HepG2 (cell line): ENCODE results near the gene ZDHHC19. TPM values are rescaled to one million over a fixed set of nuclear protein-coding genes. Genes with fewer than 3 reads are reported as not detected.

Source experiments
- AHR ChIP-seq: IDR thresholded peaks from 2 replicates; pipeline ENCODE4 v1.6.1; 2018; ENCODE audit warnings: missing genetic modification reagents, missing compliant biosample characterization
- CENPT ChIP-seq: sonication (generic); formaldehyde crosslinking; IDR thresholded peaks from 2 replicates; pipeline ENCODE4 v1.8.0; 2022; ENCODE audit warnings: low read depth, mild to moderate bottlenecking, moderate library complexity, missing genetic modification reagents
- EP300 ChIP-seq, 3 experiments: sonication (generic) in 1 of 3; formaldehyde crosslinking in 1 of 3; IDR thresholded peaks; 2 replicates each; pipeline versions ENCODE4 v1.5.1 to v1.6.1; 2011 to 2020; ENCODE audit warnings: low read depth in 2 of 3, low read length in 2 of 3, borderline replicate concordance in 1 of 3, improper control_type of control experiment in 1 of 3, mild to moderate bottlenecking in 1 of 3, missing genetic modification reagents in 1 of 3, moderate library complexity in 1 of 3
- ETV5 ChIP-seq: IDR thresholded peaks from 2 replicates; pipeline ENCODE4 v1.6.1; 2018; ENCODE audit warnings: missing biosample characterization, missing genetic modification reagents, inconsistent platforms, borderline replicate concordance
- HNRNPLL ChIP-seq: fragments of 200-400 bp; formaldehyde crosslinking; IDR thresholded peaks from 2 replicates; pipeline ENCODE4 v1.6.1; 2017; ENCODE audit warnings: mild to moderate bottlenecking, low read depth, low read length; ENCODE audit not compliant: poor library complexity, severe bottlenecking
- MTA3 ChIP-seq: sonication (generic); formaldehyde crosslinking; IDR thresholded peaks from 2 replicates; pipeline ENCODE4 v1.4.0; 2020; ENCODE audit warnings: missing genetic modification reagents
- NFYC ChIP-seq: IDR thresholded peaks from 2 replicates; pipeline ENCODE4 v1.6.1; 2016; ENCODE audit warnings: missing genetic modification reagents, missing compliant biosample characterization
- NKX3-1 ChIP-seq: sonication (generic); formaldehyde crosslinking; IDR thresholded peaks from 2 replicates; pipeline ENCODE4 v1.5.0; 2020; ENCODE audit warnings: missing genetic modification reagents
- NR2F2 ChIP-seq: IDR thresholded peaks from 2 replicates; pipeline ENCODE4 v1.6.1; 2012; ENCODE audit warnings: low read depth, inconsistent platforms, borderline replicate concordance
- REL ChIP-seq: sonication (generic); formaldehyde crosslinking; conservative IDR thresholded peaks from 2 replicates; pipeline ENCODE4 v1.8.0; 2022; ENCODE audit warnings: mild to moderate bottlenecking, missing genetic modification reagents, moderate library complexity
- SKIL ChIP-seq: sonication (generic); formaldehyde crosslinking; IDR thresholded peaks from 2 replicates; pipeline ENCODE4 v1.8.0; 2022; ENCODE audit warnings: missing genetic modification reagents, mild to moderate bottlenecking, moderate library complexity, borderline replicate concordance
- SRSF4 ChIP-seq: fragments of 200-400 bp; formaldehyde crosslinking; IDR thresholded peaks from one replicate; pipeline ENCODE4 v1.6.1; 2018; ENCODE audit warnings: mild to moderate bottlenecking, low read depth, low read length, moderate library complexity; ENCODE audit not compliant: poor library complexity, severe bottlenecking
- ZFP37 ChIP-seq: sonication (generic); formaldehyde crosslinking; IDR thresholded peaks from 2 replicates; pipeline ENCODE4 v1.4.0; 2020; ENCODE audit warnings: missing genetic modification reagents, borderline replicate concordance
- ZNF12 ChIP-seq: sonication (generic); formaldehyde crosslinking; IDR thresholded peaks from 2 replicates; pipeline ENCODE4 v1.5.0; 2020; ENCODE audit warnings: missing genetic modification reagents
- ZNF234 ChIP-seq: sonication (generic); formaldehyde crosslinking; conservative IDR thresholded peaks from 2 replicates; pipeline ENCODE4 v1.5.1; 2020; ENCODE audit warnings: mild to moderate bottlenecking, missing genetic modification reagents
- ZNF784 ChIP-seq: sonication (generic); formaldehyde crosslinking; IDR thresholded peaks from 2 replicates; pipeline ENCODE4 v1.5.1; 2020; ENCODE audit warnings: missing genetic modification reagents, mild to moderate bottlenecking, borderline replicate concordance
- ZNF878 ChIP-seq: sonication (generic); formaldehyde crosslinking; IDR thresholded peaks from 2 replicates; pipeline ENCODE4 v1.8.1; 2023; ENCODE audit warnings: mild to moderate bottlenecking, missing genetic modification reagents, moderate library complexity
- ZZZ3 ChIP-seq: sonication (generic); formaldehyde crosslinking; IDR thresholded peaks from 2 replicates; pipeline ENCODE4 v1.4.0; 2020; ENCODE audit warnings: missing genetic modification reagents, mild to moderate bottlenecking, borderline replicate concordance
- polyA plus RNA-seq, 8 experiments: library from polyadenylated mRNA; depleted of rRNA in 3 of 8; stranded (reverse) in 7 of 8; unstranded in 1 of 8; fragments of >200 nt; fragmentation: Illumina TruSeq in 4 of 8; extraction: Trizol in 4 of 8; gene quantifications; 2 replicates each; pipeline versions ENCODE4 v1.2.1 to v1.2.3, GENCODE V29; 2011 to 2016; ENCODE audit warnings: low read depth in 4 of 8, missing spikeins in 1 of 8, mixed read lengths in 1 of 8; ENCODE audit not compliant: insufficient read depth in 1 of 8
- total RNA-seq, 5 experiments: library from RNA; depleted of rRNA; stranded (reverse); fragments of >200 nt; fragmentation: Illumina TruSeq; extraction: Trizol; gene quantifications; 2 replicates each; pipeline ENCODE4 v1.2.3, GENCODE V29; 2016; ENCODE audit warnings: low read depth in 1 of 5
- TF ChIP-seq, protein P1 (sequence below): sonication (generic); formaldehyde crosslinking; IDR thresholded peaks from 2 replicates; pipeline ENCODE4 v1.5.0; 2020; ENCODE audit warnings: missing genetic modification reagents, mild to moderate bottlenecking, borderline replicate concordance
- TF ChIP-seq, protein P2 (sequence below): sonication (generic); formaldehyde crosslinking; conservative IDR thresholded peaks from 2 replicates; pipeline ENCODE4 v1.4.0; 2020; ENCODE audit warnings: missing genetic modification reagents
- TF ChIP-seq, protein P3 (sequence below): IDR thresholded peaks from 2 replicates; pipeline ENCODE4 v1.6.1; 2018; ENCODE audit warnings: missing genetic modification reagents

Gene ZDHHC19
- total and polyA plus RNA-seq, 2 of the 13 experiments (the other 11 are each of a cell fraction or from before 2014, with no cell fraction given), result 0.22 to 0.53 TPM

DNA sequence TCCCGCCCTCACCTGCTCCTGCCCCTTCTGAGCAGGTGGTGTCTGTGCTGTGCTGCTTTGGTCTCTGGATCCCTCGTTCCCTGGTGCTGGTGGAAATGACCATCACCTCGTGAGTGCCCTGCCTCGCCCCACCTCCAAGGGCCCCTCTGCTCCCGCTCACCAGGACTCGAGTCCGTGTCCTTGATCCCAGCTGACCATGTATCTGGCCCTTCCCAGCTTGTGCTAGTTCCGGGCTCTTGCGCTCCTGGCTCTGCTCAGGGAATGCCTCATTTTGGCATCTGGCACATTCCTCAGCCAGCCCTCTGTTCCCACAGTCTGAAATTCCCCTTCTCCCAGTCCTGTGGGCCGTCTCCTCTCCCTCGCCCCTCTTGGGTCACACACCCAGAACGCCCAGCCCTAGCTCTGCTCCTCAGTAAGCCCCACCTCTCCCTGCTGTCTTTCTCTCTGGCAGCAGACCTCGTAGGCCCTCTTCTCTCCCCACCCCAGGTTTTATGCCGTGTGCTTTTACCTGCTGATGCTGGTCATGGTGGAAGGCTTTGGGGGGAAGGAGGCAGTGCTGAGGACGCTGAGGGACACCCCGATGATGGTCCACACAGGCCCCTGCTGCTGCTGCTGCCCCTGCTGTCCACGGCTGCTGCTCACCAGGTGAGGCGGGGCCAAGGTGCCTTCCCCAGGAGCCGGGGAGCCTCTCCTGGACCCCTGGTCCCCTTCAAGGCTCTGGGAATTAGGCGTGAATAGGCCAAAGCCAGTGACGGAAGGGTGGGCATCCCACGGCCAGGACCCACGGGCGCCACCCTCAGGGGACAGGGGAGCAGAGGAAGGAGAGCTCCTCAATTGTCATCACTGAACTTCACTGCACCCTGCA is 16.7 kb upstream of the ZDHHC19 start (continued):
- TF ChIP-seq, protein P1, sequence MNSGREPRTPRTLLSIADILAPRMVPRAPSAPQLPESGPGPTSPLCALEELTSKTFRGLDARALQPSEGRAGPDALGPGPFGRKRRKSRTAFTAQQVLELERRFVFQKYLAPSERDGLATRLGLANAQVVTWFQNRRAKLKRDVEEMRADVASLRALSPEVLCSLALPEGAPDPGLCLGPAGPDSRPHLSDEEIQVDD, result no peak
- TF ChIP-seq SRSF4 (no peak), REL (CRISPR knock-in tag) (no peak), NR2F2 (no peak), ZNF12 (CRISPR knock-in tag) (no peak), NFYC (CRISPR knock-in tag) (no peak), ZNF878 (CRISPR knock-in tag) (no peak), SKIL (peak; percentile 69; the same call in 1 of the 2 replicates), ZNF784 (no peak), MTA3 (CRISPR knock-in tag) (no peak), ZNF234 (CRISPR knock-in tag) (no peak), ETV5 (CRISPR knock-in tag) (peak; percentile 85; the same call in 1 of the 2 replicates), HNRNPLL (no peak), CENPT (CRISPR knock-in tag) (no peak), ZZZ3 (0 out of 2 replicates have a peak, but pooled peaks have one; percentile 58), ZFP37 (CRISPR knock-in tag) (0 out of 2 replicates have a peak, but pooled peaks have one; percentile 27), AHR (CRISPR knock-in tag) (no peak), EP300 (IDR thresholded peaks at IDR 0.05; ENCODE audit: low read depth in 2 of 2, low read length in 2 of 2) (peak in 1 of 2 experiments; percentile 18; a peak in 2 of 4 replicates), EP300 (CRISPR knock-in tag; IDR thresholded peaks at IDR 0.05; ENCODE audit: borderline replicate concordance) (no peak), NKX3-1 (CRISPR knock-in tag) (no peak)
- TF ChIP-seq, protein P2, sequence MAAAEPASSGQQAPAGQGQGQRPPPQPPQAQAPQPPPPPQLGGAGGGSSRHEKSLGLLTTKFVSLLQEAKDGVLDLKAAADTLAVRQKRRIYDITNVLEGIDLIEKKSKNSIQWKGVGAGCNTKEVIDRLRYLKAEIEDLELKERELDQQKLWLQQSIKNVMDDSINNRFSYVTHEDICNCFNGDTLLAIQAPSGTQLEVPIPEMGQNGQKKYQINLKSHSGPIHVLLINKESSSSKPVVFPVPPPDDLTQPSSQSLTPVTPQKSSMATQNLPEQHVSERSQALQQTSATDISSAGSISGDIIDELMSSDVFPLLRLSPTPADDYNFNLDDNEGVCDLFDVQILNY (CRISPR knock-in tag), result no peak
- TF ChIP-seq, protein P3, sequence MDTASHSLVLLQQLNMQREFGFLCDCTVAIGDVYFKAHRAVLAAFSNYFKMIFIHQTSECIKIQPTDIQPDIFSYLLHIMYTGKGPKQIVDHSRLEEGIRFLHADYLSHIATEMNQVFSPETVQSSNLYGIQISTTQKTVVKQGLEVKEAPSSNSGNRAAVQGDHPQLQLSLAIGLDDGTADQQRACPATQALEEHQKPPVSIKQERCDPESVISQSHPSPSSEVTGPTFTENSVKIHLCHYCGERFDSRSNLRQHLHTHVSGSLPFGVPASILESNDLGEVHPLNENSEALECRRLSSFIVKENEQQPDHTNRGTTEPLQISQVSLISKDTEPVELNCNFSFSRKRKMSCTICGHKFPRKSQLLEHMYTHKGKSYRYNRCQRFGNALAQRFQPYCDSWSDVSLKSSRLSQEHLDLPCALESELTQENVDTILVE (CRISPR knock-in tag), result 0 out of 2 replicates have a peak, but pooled peaks have one; percentile 19
